ENCODE measurements around the gene LRRC17. TPM values are rescaled to one million over a fixed set of nuclear protein-coding genes. Genes with fewer than 3 reads are reported as not detected.
A peak's percentile ranks its signal among the peaks of the same experiment; 100 is the strongest.

Gene LRRC17
- 9.2 TPM for polyA plus RNA-seq (2013, experiment 1 of 2; ENCODE audit: insufficient read length)
- polyA plus RNA-seq (2013, experiment 2 of 2; ENCODE audit: insufficient read length), result 4.6 TPM

DNA sequence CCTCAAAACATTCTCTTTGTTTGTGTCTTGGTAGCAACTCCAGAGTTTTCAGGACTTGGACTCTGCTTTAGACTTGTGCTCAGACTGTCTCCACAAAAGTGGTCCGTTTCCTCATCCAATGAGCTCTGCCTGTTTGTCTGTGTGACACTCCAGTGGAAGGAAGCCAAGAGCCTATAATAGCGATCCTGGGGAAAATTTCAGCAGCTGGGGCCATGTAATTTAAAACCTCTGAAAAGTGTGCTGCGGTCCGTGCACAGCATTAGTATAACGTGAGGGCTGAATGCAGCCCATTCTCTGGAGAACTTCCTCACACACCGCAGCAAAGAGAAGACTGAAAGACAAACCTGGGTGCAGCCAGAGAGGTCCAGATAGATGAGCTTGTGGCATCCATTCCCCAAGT lies at the start of gene LRRC17:
Gene LRRC17, plus strand, starts transcription at position 259 of the 400 bp plus-strand sequence. CDS start 20,914 bp downstream, outside the sequence.
- peak; percentile 80 for DNase-seq

- no peak for DNase-seq
Measured at GRCh38 chr7:102864958-102865357, 47.8 kb upstream of the LRRC17 start.

- DNase-seq, result no peak
Measured at GRCh38 chr7:102866535-102867215, 46.1 kb upstream of the LRRC17 start.

GRCh38 chr7:102869195-102869594 lies 43.6 kb upstream of the LRRC17 start:
- DNase-seq, result no peak

DNA sequence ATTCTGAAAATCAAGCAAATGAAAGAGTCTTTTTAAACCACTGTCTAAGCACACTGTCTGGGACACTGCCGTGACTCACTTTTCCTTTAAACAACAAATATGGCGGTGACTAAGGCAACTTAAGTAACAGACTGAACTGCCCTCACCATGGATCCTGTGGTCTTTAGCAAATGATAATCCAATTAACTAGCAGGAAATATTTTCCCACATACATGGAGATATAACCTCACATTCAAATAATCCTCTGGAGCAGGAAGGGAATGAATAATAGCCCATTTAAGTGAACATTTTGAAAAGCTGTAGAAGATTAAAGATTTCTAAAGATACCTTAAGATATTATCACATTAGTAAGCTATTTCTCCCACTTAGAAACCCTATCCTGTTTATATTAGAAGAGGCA lies 40.3 kb upstream of the LRRC17 start:
- peak; percentile 99 for DNase-seq

DNA sequence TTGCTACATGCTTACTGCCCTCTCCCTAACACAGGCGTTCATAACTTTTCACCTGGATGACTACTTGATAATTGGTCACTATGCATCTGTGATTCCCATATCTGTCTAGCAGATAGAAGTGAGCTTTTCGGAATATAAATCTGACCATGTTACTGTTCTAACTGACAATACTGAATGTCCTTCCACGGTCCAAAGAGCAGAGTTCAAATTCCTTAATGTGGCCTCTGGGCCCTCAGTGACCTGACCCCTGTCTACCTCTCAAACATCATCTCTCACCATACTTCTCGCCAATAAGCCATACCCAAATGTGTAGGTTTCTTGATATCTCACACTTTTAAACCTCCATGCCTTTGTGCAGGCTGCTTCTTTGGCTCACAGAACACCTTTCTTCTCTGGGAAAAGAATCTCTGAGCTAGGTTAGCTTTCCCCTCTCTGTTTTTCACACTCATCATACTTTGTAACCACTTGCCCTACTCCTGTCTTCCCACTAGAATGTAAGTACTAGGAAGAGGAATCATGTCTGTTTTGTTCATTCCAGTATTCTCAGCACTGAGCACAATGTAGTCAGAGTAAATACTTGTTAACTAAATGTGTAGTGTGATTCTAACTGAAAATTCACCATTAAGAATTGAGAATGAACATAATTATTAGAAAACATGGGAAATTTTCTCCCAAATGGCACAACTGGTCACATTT lies 39.2 kb upstream of the LRRC17 start:
- DNase-seq, result no peak

DNA sequence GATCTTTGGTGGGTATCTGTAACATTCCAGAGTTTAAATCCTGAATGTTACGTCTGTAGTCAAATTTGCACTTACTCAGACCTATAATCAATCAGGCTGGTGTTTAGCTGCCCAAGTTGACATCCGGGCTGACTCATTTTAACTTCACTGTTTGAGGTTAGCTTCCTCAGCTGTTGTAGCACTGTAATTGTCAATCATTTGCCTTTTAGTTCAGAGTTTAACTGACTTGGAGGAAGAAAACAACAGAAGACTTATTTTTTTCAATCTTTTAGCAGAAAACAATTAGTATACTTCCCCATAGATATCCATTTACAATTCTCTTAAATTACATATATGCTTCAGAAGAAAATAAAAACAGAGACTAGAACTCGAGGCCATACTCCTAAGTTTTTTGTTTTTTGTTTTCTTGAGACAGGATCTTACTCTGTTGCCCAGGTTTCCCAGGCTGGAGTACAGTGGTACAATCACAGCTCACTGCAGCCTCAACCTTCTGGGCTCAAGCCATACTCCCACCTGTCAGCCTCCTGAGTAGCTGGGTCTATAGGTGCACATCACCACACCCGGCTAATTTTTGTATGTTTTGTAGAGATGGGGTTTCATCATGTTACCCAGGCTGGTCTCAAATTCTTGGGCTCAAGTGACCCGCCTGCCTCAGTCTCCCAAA lies 38.5 kb upstream of the LRRC17 start:
- peak; percentile 86 for DNase-seq

DNA sequence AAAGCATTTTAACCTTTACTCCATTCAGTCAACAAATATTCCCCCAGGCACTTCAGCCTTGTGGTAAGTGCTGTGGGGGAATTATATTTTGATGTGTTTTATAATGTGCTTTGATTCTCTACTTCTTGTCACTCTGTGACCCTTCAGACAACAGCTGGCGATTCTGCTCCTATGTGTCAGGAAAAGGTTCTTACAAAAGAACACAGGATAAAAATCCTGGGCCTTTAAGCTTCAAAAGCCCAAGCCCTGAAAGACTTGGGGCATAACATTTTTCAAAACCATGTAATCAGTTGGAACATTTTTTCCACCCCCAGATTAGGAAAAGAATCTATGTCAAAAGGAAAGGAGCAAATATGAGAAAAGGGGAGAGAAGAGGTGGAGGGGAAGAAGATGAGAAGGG lies 37.8 kb upstream of the LRRC17 start:
- DNase-seq, result peak; percentile 54

GRCh38 chr7:102875700-102876295 lies 37.0 kb upstream of the LRRC17 start:
- DNase-seq, result peak; percentile 100

DNA sequence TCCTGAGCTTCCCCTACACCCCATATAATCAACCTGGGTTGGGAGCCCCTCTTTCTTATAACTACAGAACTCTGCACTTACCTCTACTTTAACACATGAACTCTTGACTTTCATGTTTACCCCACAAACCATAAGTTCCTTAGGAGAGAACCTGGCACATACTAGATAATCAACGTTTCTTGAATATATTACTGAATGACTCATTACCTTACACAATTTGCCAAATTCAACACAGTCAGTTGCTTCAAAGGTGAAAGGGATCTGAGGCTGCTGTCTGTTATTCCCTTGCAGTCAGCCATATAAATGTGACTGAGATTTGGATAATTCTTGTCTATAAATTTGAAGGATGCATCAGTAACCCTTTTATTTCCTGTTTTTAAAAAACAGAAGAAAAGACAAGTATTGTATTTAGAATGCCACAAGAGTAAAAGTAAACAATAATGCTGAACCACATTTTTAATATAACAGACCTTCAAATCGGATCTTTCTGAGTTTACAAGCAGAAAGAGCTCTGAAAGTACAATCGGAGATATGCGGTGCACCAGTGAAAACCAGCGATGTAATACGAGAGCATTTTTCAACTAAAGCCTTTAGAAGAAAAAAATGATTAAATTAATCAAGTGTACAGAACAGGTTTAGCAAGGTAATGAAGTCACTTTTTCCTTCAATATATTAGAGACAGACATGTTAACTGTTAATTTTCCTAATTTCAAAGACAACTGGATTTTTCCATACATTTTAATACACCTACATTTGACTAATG lies 29.5 kb upstream of the LRRC17 start:
- DNase-seq, result no peak

DNA sequence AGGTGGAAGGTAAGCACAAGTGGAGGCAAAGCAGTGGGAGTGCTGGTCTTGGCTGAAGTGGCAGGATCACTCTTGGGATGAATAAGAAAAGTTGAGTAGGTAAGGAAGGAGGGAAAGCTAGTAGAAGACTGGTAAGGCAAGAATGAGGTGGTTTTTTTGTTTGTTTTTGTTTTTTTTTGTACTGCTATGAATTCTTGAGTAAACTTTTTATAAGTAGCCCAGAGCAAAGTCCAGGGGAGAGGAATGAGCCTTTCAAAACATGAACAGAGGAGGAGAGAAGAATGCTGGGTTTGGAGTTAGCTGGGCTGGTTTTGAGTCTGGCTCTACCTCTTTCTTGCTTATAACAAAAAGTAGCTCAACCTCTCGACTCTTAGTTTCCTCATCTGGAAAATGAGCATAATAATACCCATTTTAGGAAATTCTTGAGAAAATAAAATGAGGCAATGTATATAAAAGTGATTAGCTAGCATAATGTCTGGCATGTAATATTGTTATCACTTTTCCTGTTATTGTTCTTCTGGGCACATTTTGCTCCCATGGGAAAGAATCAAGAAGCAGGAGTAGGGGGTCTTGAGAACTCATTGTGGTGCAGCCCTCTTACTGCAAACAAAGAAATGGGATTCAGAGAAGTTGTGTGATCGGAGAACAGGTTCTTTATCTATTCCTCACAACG lies 24.1 kb upstream of the LRRC17 start:
- DNase-seq, result no peak

GRCh38 chr7:102889851-102890250 lies 22.9 kb upstream of the LRRC17 start:
- no peak for DNase-seq

- DNase-seq, result peak; percentile 93
Measured at GRCh38 chr7:102890292-102890970, 22.4 kb upstream of the LRRC17 start.

GRCh38 chr7:102890971-102891692 lies 21.7 kb upstream of the LRRC17 start:
- DNase-seq, result no peak

DNA sequence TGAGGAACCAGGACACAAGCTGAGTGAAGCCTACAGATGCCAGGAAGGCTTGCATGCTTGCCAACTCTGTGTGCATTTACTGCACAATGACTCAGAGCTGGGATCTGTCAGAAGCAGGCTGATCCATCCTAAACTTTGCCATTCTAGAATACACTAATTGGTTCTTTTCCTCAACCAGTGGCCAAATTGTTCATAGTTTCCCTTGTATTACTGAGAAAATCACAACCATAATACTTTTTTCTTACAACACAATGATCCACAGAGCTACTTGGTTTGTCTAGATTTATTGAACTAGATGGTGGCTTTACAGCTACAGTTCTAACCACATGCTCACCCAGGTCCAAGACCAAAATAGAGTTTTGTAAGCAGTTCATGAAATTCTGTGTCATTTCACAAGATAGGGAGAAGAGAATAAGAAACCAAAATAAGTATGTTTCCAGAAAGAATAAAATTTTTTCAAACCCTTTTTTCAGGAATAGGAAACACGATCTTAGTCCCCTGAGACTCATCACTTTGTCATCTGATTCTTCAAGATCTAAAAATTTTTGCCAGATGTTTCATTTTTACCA lies 21.0 kb upstream of the LRRC17 start:
- peak; percentile 90 for DNase-seq

GRCh38 chr7:102892631-102893278 lies 20.0 kb upstream of the LRRC17 start:
- DNase-seq, result no peak

GRCh38 chr7:102895602-102896001 lies 17.2 kb upstream of the LRRC17 start:
- DNase-seq, result no peak

DNA sequence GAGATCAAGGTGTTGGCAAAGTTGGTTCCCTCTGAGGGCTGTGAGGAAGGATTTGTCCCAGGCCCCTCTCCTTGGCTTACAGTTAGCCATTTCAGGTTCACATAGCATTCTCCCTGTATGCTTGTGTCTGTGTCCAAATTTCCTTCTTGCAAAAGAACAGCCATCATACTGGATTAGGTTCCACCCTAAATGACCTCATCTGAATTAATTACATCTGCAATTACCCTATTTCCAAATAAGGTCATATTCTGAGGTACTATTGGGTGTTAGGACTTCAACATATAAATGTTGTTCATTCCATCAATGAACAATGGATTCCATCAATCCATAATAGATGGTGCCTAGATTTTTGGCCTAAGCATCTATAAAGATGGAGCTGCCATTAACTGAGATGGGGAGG lies 16.2 kb upstream of the LRRC17 start:
- DNase-seq, result no peak

DNA sequence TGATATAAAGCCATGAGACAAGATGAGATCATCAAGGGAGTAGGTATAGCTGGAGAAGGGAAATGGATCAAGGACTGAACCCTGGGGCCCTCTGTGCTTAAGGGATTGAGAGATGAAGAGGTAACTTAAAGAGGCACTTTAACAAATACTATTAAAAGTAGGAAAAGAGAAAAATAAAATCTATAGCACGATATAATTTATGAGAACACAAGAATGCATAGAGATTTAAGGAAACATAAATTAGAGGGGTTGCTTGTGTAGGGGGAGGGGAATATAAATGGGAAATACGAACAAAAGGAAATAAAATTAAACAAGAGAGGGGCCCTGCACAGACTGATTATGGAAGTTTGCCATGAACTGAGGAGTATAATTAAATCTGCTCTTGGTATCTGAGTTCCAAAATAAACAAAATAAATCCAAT lies 15.6 kb upstream of the LRRC17 start:
- no peak for DNase-seq

Data from fibroblast of skin of back (primary cell).